ENCODE data around the gene CALHM4. TPM values are rescaled to one million over a fixed set of nuclear protein-coding genes. Genes with fewer than 3 reads are reported as not detected.

Gene CALHM4
- total and polyA plus RNA-seq, 2 experiments from 2014 or later: not detected

DNA sequence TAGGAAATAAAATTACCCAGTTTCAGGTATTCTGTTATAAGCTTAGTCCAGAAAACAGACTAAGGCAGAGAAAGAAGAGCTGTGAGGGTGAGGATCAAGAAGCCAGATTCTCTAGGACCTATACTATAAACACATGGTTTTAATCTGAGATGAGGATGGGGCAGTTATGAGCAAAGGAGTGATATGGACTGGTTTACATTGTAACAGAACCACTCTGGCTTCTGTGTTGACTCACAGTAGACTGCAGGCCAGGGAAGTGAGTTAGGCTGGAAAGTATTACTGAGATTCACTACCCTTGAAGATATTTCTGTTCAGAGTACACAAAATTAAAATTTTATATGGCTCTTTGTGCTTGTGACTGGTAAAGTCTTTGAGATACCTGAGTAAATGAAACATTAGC is 14.6 kb downstream of the CALHM4 start:
- Mint-ChIP-seq H3K4me1 (peaks cover 7% of the 10 kb centered on the region), H3K9me3 (no peaks in the 10 kb centered on the region; the same call in 2 of the 3 replicates), H3K36me3 (ENCODE audit: low read depth) (no peaks in the 10 kb centered on the region), H3K4me3 (no peak overlapping the region), H3K27ac (no peak overlapping the region), H3K27me3 (ENCODE audit: insufficient read depth, low read depth, poor library complexity) (peaks cover 2% of the 10 kb centered on the region)
- TF ChIP-seq EZH2 (IDR thresholded peaks at IDR 0.05; ENCODE audit: low read depth, unreplicated experiment) (no peak), JUNB (IDR thresholded peaks at IDR 0.05; ENCODE audit: unreplicated experiment) (no peak), ZNF114 (CRISPR knock-in tag; IDR thresholded peaks at IDR 0.05) (no peak)
- TF ChIP-seq, protein P1, sequence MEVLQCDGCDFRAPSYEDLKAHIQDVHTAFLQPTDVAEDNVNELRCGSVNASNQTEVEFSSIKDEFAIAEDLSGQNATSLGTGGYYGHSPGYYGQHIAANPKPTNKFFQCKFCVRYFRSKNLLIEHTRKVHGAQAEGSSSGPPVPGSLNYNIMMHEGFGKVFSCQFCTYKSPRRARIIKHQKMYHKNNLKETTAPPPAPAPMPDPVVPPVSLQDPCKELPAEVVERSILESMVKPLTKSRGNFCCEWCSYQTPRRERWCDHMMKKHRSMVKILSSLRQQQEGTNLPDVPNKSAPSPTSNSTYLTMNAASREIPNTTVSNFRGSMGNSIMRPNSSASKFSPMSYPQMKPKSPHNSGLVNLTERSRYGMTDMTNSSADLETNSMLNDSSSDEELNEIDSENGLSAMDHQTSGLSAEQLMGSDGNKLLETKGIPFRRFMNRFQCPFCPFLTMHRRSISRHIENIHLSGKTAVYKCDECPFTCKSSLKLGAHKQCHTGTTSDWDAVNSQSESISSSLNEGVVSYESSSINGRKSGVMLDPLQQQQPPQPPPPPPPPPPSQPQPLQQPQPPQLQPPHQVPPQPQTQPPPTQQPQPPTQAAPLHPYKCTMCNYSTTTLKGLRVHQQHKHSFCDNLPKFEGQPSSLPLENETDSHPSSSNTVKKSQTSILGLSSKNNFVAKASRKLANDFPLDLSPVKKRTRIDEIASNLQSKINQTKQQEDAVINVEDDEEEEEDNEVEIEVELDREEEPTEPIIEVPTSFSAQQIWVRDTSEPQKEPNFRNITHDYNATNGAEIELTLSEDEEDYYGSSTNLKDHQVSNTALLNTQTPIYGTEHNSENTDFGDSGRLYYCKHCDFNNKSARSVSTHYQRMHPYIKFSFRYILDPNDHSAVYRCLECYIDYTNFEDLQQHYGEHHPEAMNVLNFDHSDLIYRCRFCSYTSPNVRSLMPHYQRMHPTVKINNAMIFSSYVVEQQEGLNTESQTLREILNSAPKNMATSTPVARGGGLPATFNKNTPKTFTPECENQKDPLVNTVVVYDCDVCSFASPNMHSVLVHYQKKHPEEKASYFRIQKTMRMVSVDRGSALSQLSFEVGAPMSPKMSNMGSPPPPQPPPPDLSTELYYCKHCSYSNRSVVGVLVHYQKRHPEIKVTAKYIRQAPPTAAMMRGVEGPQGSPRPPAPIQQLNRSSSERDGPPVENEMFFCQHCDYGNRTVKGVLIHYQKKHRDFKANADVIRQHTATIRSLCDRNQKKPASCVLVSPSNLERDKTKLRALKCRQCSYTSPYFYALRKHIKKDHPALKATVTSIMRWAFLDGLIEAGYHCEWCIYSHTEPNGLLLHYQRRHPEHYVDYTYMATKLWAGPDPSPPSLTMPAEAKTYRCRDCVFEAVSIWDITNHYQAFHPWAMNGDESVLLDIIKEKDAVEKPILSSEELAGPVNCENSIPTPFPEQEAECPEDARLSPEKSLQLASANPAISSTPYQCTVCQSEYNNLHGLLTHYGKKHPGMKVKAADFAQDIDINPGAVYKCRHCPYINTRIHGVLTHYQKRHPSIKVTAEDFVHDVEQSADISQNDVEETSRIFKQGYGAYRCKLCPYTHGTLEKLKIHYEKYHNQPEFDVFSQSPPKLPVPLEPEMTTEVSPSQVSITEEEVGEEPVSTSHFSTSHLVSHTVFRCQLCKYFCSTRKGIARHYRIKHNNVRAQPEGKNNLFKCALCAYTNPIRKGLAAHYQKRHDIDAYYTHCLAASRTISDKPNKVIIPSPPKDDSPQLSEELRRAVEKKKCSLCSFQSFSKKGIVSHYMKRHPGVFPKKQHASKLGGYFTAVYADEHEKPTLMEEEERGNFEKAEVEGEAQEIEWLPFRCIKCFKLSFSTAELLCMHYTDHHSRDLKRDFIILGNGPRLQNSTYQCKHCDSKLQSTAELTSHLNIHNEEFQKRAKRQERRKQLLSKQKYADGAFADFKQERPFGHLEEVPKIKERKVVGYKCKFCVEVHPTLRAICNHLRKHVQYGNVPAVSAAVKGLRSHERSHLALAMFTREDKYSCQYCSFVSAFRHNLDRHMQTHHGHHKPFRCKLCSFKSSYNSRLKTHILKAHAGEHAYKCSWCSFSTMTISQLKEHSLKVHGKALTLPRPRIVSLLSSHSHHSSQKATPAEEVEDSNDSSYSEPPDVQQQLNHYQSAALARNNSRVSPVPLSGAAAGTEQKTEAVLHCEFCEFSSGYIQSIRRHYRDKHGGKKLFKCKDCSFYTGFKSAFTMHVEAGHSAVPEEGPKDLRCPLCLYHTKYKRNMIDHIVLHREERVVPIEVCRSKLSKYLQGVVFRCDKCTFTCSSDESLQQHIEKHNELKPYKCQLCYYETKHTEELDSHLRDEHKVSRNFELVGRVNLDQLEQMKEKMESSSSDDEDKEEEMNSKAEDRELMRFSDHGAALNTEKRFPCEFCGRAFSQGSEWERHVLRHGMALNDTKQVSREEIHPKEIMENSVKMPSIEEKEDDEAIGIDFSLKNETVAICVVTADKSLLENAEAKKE (CRISPR knock-in tag; IDR thresholded peaks at IDR 0.05): no peak
- no peak for DNase-seq (ENCODE audit: low spot score)
- Histone ChIP-seq H3K4me3 (no peak overlapping the region), H3K79me2 (replicated peaks; ENCODE audit: insufficient read depth) (peaks cover 21% of the 10 kb centered on the region), H3K27ac (ENCODE audit: low read depth) (no peak overlapping the region), H3K36me3 (ENCODE audit: insufficient read depth) (no peaks in the 10 kb centered on the region), H3F3A (replicated peaks; ENCODE audit: low read depth) (peaks cover 11% of the 10 kb centered on the region), H2AFZ (no peak overlapping the region), H3K4me1 (ENCODE audit: insufficient read depth) (peaks cover 11% of the 10 kb centered on the region; the same call in 1 of the 2 replicates), H3K9me2 (ENCODE audit: insufficient read depth) (no peaks in the 10 kb centered on the region), H3K27me3 (ENCODE audit: insufficient read depth) (no peaks in the 10 kb centered on the region), H4K20me1 (replicated peaks; ENCODE audit: insufficient read depth) (no peaks in the 10 kb centered on the region), H3K4me2 (no peak overlapping the region)
- no peak for ATAC-seq

Measured in GM23338 (cell line).